IMR-90 (cell line): Measurements from ENCODE around the gene SRPK2. TPM values are rescaled to one million over a fixed set of nuclear protein-coding genes. Genes with fewer than 3 reads are reported as not detected.

Experiments used
- ATAC-seq: fragments of 200-7000 bp; cut with Tn5 transposase; 2 replicates; pipeline ENCODE4 v1.9.1; 2020; ENCODE audit warnings: low read depth, mild to moderate bottlenecking, moderate library complexity
- BruUV-seq: library from RNA; stranded (reverse); fragments of 400-500 nt; replicated peaks from 2 replicates; lab custom pipeline; 2021; lab: Mats Ljungman, UMichigan
- CTCF ChIA-PET: fragments of 300-600 bp; formaldehyde crosslinking; extraction: SDS; loops from one replicate; lab custom pipeline; 2021; ENCODE audit warnings: antibody characterized with exemption; lab: Yijun Ruan, JAX
- POLR2A ChIA-PET: fragments of 300-600 bp; sonication (Branson Sonifier 250); formaldehyde crosslinking; loops from one replicate; lab custom pipeline; 2022; ENCODE audit warnings: antibody characterized with exemption; ENCODE audit not compliant: unreplicated experiment; lab: Charles Lee
- DNase-seq: peaks from one replicate; pipeline ENCODE4 v3.0.0; 2013
- H2AFZ ChIP-seq: replicated peaks from 2 replicates; pipeline ENCODE3; 2013; ENCODE audit warnings: low read length, mild to moderate bottlenecking; ENCODE audit not compliant: poor library complexity
- H2AK5ac ChIP-seq: 2 replicates; pipeline ENCODE4 v1.6.1; 2013; ENCODE audit warnings: low read depth, low read length, inconsistent platforms
- H2AK9ac ChIP-seq: replicated peaks from 2 replicates; pipeline ENCODE3; 2013; ENCODE audit warnings: mild to moderate bottlenecking, low read depth, low read length, moderate library complexity; ENCODE audit not compliant: poor library complexity
- H2BK120ac ChIP-seq: 2 replicates; pipeline ENCODE4 v1.6.1; 2013; ENCODE audit warnings: low read depth, low read length, inconsistent platforms
- H2BK15ac ChIP-seq: 3 replicates; pipeline ENCODE4 v1.6.1; 2013; ENCODE audit warnings: low read depth, low read length, inconsistent platforms
- H2BK20ac ChIP-seq: 2 replicates; pipeline ENCODE4 v1.6.1; 2013; ENCODE audit warnings: low read depth, mild to moderate bottlenecking, inconsistent platforms, low read length, moderate library complexity
- H2BK5ac ChIP-seq: 2 replicates; pipeline ENCODE4 v1.6.1; 2013; ENCODE audit warnings: mild to moderate bottlenecking, low read depth, low read length, inconsistent platforms; ENCODE audit not compliant: poor library complexity, severe bottlenecking
- H3K14ac ChIP-seq: replicated peaks from 2 replicates; pipeline ENCODE4 v1.6.1; 2013; ENCODE audit warnings: low read depth, low read length, inconsistent platforms
- H3K18ac ChIP-seq: 2 replicates; pipeline ENCODE4 v1.6.1; 2013; ENCODE audit warnings: low read depth, low read length, control low read depth
- H3K23ac ChIP-seq: 2 replicates; pipeline ENCODE4 v1.6.1; 2013; ENCODE audit warnings: low read depth, low read length, inconsistent platforms
- H3K27ac ChIP-seq: 2 replicates; pipeline ENCODE4 v1.5.1; 2013; ENCODE audit warnings: mild to moderate bottlenecking, control low read depth, low read length; ENCODE audit not compliant: insufficient read depth
- H3K27me3 ChIP-seq: 2 replicates; pipeline ENCODE4 v1.6.1; 2013; ENCODE audit warnings: low read length; ENCODE audit not compliant: control insufficient read depth, insufficient read depth
- H3K36me3 ChIP-seq: 2 replicates; pipeline ENCODE4 v1.6.1; 2013; ENCODE audit warnings: low read length, mixed read lengths; ENCODE audit not compliant: control insufficient read depth, insufficient read depth
- H3K4ac ChIP-seq: 2 replicates; pipeline ENCODE4 v1.6.1; 2013; ENCODE audit warnings: low read depth, low read length, inconsistent platforms
- H3K4me1 ChIP-seq: 2 replicates; pipeline ENCODE4 v1.6.1; 2013; ENCODE audit warnings: low read length, mixed read lengths; ENCODE audit not compliant: control insufficient read depth, insufficient read depth
- H3K4me2 ChIP-seq: 2 replicates; pipeline ENCODE4 v1.6.1; 2013; ENCODE audit warnings: low read depth, mild to moderate bottlenecking, control low read depth, low read length, moderate library complexity
- H3K4me3 ChIP-seq: 2 replicates; pipeline ENCODE4 v1.5.1; 2013; ENCODE audit warnings: low read depth, mild to moderate bottlenecking, control low read depth, low read length, moderate library complexity; ENCODE audit not compliant: insufficient read depth
- H3K56ac ChIP-seq: 2 replicates; pipeline ENCODE4 v1.6.1; 2013; ENCODE audit warnings: low read length, inconsistent platforms; ENCODE audit not compliant: insufficient read depth; ENCODE audit errors: extremely low read depth
- H3K79me1 ChIP-seq, 2 experiments: 2 replicates each; pipeline ENCODE4 v1.6.1; 2013; ENCODE audit warnings: low read length in 2 of 2, inconsistent platforms in 1 of 2, low read depth in 1 of 2
- H3K9ac ChIP-seq: 2 replicates; pipeline ENCODE4 v1.6.1; 2013; ENCODE audit warnings: low read depth, low read length, control low read depth
- H3K9me1 ChIP-seq: 2 replicates; pipeline ENCODE4 v1.6.1; 2013; ENCODE audit warnings: low read length, inconsistent platforms; ENCODE audit not compliant: insufficient read depth
- H3K9me3 ChIP-seq: 2 replicates; pipeline ENCODE4 v1.6.1; 2013; ENCODE audit warnings: low read length; ENCODE audit not compliant: control insufficient read depth, insufficient read depth
- H4K20me1 ChIP-seq: 2 replicates; pipeline ENCODE4 v1.6.1; 2013; ENCODE audit warnings: low read length, inconsistent platforms; ENCODE audit not compliant: insufficient read depth
- H4K5ac ChIP-seq: 2 replicates; pipeline ENCODE4 v1.6.1; 2013; ENCODE audit warnings: mild to moderate bottlenecking, low read depth, low read length, control low read depth
- H4K8ac ChIP-seq, 2 experiments: 2 replicates each; pipeline ENCODE4 v1.6.1; 2013; ENCODE audit warnings: low read depth in 2 of 2, low read length in 2 of 2, control low read depth in 1 of 2, inconsistent platforms in 1 of 2
- H4K91ac ChIP-seq: 2 replicates; pipeline ENCODE4 v1.6.1; 2013; ENCODE audit warnings: low read depth, low read length, inconsistent platforms; ENCODE audit not compliant: insufficient read depth
- BHLHE40 ChIP-seq: fragments of 150-350 bp; IDR thresholded peaks from 2 replicates; pipeline ENCODE4 v1.6.1; 2016; ENCODE audit warnings: mild to moderate bottlenecking, low read depth, low read length
- CEBPB ChIP-seq: IDR thresholded peaks from 2 replicates; pipeline ENCODE4 v1.6.1; 2012; ENCODE audit warnings: low read depth, low read length, improper control_type of control experiment
- CHD1 ChIP-seq: IDR thresholded peaks from 2 replicates; pipeline ENCODE4 v1.6.1; 2012; ENCODE audit warnings: low read depth, low read length, improper control_type of control experiment
- ELK1 ChIP-seq: fragments of 150-350 bp; IDR thresholded peaks from 2 replicates; pipeline ENCODE4 v1.6.1; 2016; ENCODE audit warnings: low read depth, mild to moderate bottlenecking, low read length, moderate library complexity, borderline replicate concordance
- FOS ChIP-seq: fragments of 150-350 bp; IDR thresholded peaks from 2 replicates; pipeline ENCODE4 v1.6.1; 2016; ENCODE audit warnings: low read depth, low read length
- MAFK ChIP-seq: IDR thresholded peaks from 2 replicates; pipeline ENCODE4 v1.6.1; 2012; ENCODE audit warnings: low read depth, low read length, improper control_type of control experiment
- MAZ ChIP-seq: IDR thresholded peaks from 2 replicates; pipeline ENCODE4 v1.6.1; 2012; ENCODE audit warnings: low read depth, mild to moderate bottlenecking, low read length, improper control_type of control experiment, moderate library complexity, borderline replicate concordance
- NFE2L2 ChIP-seq: fragments of 150-350 bp; IDR thresholded peaks from 2 replicates; pipeline ENCODE4 v1.6.1; 2016; ENCODE audit warnings: low read depth, mild to moderate bottlenecking, low read length
- POLR2A ChIP-seq: IDR thresholded peaks from 2 replicates; pipeline ENCODE4 v1.6.1; 2012; ENCODE audit warnings: mild to moderate bottlenecking, low read depth, low read length
- RAD21 ChIP-seq: IDR thresholded peaks from 2 replicates; pipeline ENCODE4 v1.6.1; 2012; ENCODE audit warnings: low read length, improper control_type of control experiment
- RCOR1 ChIP-seq: IDR thresholded peaks from 2 replicates; pipeline ENCODE4 v1.6.1; 2012; ENCODE audit warnings: mild to moderate bottlenecking, low read length, improper control_type of control experiment; ENCODE audit not compliant: insufficient replicate concordance
- RFX5 ChIP-seq: IDR thresholded peaks from 2 replicates; pipeline ENCODE4 v1.8.0; 2012; ENCODE audit warnings: low read depth, mild to moderate bottlenecking, low read length, moderate library complexity
- SMC3 ChIP-seq: fragments of 150-350 bp; IDR thresholded peaks from 2 replicates; pipeline ENCODE4 v1.6.1; 2016; ENCODE audit warnings: low read depth, mild to moderate bottlenecking, antibody characterized with exemption, low read length, moderate library complexity
- dilution Hi-C: fragments of 300-500 bp; cut with HindIII; formaldehyde crosslinking; loops from one replicate; pipeline ENCODE4 v1.14.3; 2018; ENCODE audit warnings: low sequenced_read_pairs; ENCODE audit not compliant: unreplicated experiment
- in situ Hi-C: fragments of 300-500 bp; cut with MboI; formaldehyde crosslinking; loops from 3 replicates; pipeline ENCODE4 v1.14.3; 2019; ENCODE audit warnings: low sequenced_read_pairs, inconsistent platforms, mixed read lengths
- intact Hi-C: fragments of 100-400 bp; cut with micrococcal nuclease; formaldehyde crosslinking; loops from 2 replicates; pipeline ENCODE4 v1.10.0; 2022
- polyA plus RNA-seq, 3 experiments: library from polyadenylated mRNA; depleted of rRNA; stranded (reverse); fragments of >200 nt; gene quantifications; 2 replicates each; pipeline ENCODE4 v1.2.3, GENCODE V29; 2012; ENCODE audit warnings: low replicate concordance in 1 of 3
- total RNA-seq: library from RNA; depleted of rRNA; stranded (reverse); fragments of >200 nt; gene quantifications from 2 replicates; pipeline ENCODE4 v1.2.3, GENCODE V29; 2012
- TF ChIP-seq, protein P1 (sequence below): fragments of 150-350 bp; IDR thresholded peaks from 2 replicates; pipeline ENCODE4 v1.6.1; 2017; ENCODE audit warnings: mild to moderate bottlenecking, antibody characterized with exemption, low read length, low read depth
- TF ChIP-seq, protein P2 (sequence below): conservative IDR thresholded peaks from 2 replicates; pipeline ENCODE4 v1.5.1; 2012; ENCODE audit warnings: mild to moderate bottlenecking, low read depth, low read length, improper control_type of control experiment

SRPK2 gene
- total and polyA plus RNA-seq, 2 of the 4 experiments (the other 2 are of a cell fraction), result 13.2 to 33.0 TPM

- Histone ChIP-seq H3K4ac (no peak overlapping the region), H3K4me3 (no peak overlapping the region), H2AK5ac (no peak overlapping the region), H3K9me1 (peaks cover 5% of the 10 kb centered on the region; the same call in 1 of the 2 replicates), H3K4me1 (no peaks in the 10 kb centered on the region), H3K27me3 (no peaks in the 10 kb centered on the region), H2BK5ac (no peak overlapping the region), H4K8ac (no peak overlapping the region), H3K14ac (no peak overlapping the region), H2BK120ac (no peak overlapping the region), H2AFZ (no peak overlapping the region), H3K56ac (no peak overlapping the region), H3K23ac (no peak overlapping the region), H3K18ac (no peak overlapping the region), H4K5ac (no peak overlapping the region), H4K91ac (no peak overlapping the region), H3K36me3 (no peaks in the 10 kb centered on the region), H2AK9ac (no peak overlapping the region), H2BK20ac (no peak overlapping the region), H3K4me2 (no peak overlapping the region), H3K79me1 (peaks cover 30 to 59% of the 10 kb centered on the region in 2 experiments), H3K27ac (no peak overlapping the region), H3K9me3 (no peaks in the 10 kb centered on the region), H4K20me1 (peaks cover 21% of the 10 kb centered on the region), H2BK15ac (no peak overlapping the region), H3K9ac (no peak overlapping the region)
- DNase-seq (no peak), ATAC-seq (peak; percentile 24; the same call in 1 of the 2 replicates)
- in situ Hi-C loops (no loop called here), dilution Hi-C loops (no loop called here), intact Hi-C loops (no loop called here)
- ChIA-PET CTCF (interaction anchor here (0.6 to 1.6 kb wide), 2 partner anchors 12 to 299 kb away, joined by 3 to 5 read pairs; no protein-coding TSS in a partner anchor), POLR2A (no interaction called here)
- TF ChIP-seq RAD21 (no peak), RFX5 (no peak), POLR2A (no peak), RCOR1 (no peak), CHD1 (no peak), BHLHE40 (no peak), NFE2L2 (no peak), ELK1 (no peak), MAFK (no peak), SMC3 (no peak), FOS (no peak), CEBPB (no peak), MAZ (no peak)
- TF ChIP-seq, protein P1, sequence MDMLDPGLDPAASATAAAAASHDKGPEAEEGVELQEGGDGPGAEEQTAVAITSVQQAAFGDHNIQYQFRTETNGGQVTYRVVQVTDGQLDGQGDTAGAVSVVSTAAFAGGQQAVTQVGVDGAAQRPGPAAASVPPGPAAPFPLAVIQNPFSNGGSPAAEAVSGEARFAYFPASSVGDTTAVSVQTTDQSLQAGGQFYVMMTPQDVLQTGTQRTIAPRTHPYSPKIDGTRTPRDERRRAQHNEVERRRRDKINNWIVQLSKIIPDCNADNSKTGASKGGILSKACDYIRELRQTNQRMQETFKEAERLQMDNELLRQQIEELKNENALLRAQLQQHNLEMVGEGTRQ, result no peak
- TF ChIP-seq, protein P2, sequence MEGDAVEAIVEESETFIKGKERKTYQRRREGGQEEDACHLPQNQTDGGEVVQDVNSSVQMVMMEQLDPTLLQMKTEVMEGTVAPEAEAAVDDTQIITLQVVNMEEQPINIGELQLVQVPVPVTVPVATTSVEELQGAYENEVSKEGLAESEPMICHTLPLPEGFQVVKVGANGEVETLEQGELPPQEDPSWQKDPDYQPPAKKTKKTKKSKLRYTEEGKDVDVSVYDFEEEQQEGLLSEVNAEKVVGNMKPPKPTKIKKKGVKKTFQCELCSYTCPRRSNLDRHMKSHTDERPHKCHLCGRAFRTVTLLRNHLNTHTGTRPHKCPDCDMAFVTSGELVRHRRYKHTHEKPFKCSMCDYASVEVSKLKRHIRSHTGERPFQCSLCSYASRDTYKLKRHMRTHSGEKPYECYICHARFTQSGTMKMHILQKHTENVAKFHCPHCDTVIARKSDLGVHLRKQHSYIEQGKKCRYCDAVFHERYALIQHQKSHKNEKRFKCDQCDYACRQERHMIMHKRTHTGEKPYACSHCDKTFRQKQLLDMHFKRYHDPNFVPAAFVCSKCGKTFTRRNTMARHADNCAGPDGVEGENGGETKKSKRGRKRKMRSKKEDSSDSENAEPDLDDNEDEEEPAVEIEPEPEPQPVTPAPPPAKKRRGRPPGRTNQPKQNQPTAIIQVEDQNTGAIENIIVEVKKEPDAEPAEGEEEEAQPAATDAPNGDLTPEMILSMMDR, result no peak
- BruUV-seq, result no TSS peak
These were observed 92.2 kb downstream of the SRPK2 start for GRCh38 chr7:105296491-105296890.
